HG03442 (cell line): ENCODE results near the gene TMC7.
"Not testable (repeated sequence)": the region's sequence is repeated elsewhere in the genome, so short reads cannot be mapped to it uniquely, and the experiment has no call there.

Source experiments
- ATAC-seq: cut with Tn5 transposase; IDR thresholded peaks from one replicate; pipeline ENCODE4 v1.9.1; 2021; ENCODE audit warnings: mild to moderate bottlenecking, moderate library complexity; ENCODE audit not compliant: unreplicated experiment

Gene TMC7

GRCh38 chr16:18975109-18975508 lies 8.6 kb upstream of the TMC7 start:
- ATAC-seq = no peak

- ATAC-seq = no peak
These were observed 3.8 kb upstream of the TMC7 start for GRCh38 chr16:18979936-18980335.

GRCh38 chr16:18984435-18985005 lies 786 bp downstream of the TMC7 start:
- no peak for ATAC-seq

GRCh38 chr16:18985256-18985655 lies 1.5 kb downstream of the TMC7 start:
- ATAC-seq = not testable (repeated sequence)

- not testable (repeated sequence) for ATAC-seq
These were observed 8.0 kb downstream of the TMC7 start for GRCh38 chr16:18991731-18992130.

GRCh38 chr16:18993531-18993930 lies 9.8 kb downstream of the TMC7 start:
- not testable (repeated sequence) for ATAC-seq

- ATAC-seq = not testable (repeated sequence)
These were observed 10.4 kb downstream of the TMC7 start for GRCh38 chr16:18994181-18994580.

GRCh38 chr16:18995406-18995805 lies 11.7 kb downstream of the TMC7 start:
- not testable (repeated sequence) for ATAC-seq

GRCh38 chr16:18996536-18996935 lies 12.8 kb downstream of the TMC7 start:
- not testable (repeated sequence) for ATAC-seq

- not testable (repeated sequence) for ATAC-seq
These were observed 13.3 kb downstream of the TMC7 start for GRCh38 chr16:18997001-18997400.

GRCh38 chr16:18999045-18999393 lies 15.3 kb downstream of the TMC7 start:
- no peak for ATAC-seq

- no peak for ATAC-seq
These were observed 18.1 kb downstream of the TMC7 start for GRCh38 chr16:19001788-19002187.

- no peak for ATAC-seq
These were observed 20.2 kb downstream of the TMC7 start for GRCh38 chr16:19003935-19004334.

GRCh38 chr16:19005561-19006445 lies 22.1 kb downstream of the TMC7 start:
- no peak for ATAC-seq

- ATAC-seq = no peak
These were observed 22.9 kb downstream of the TMC7 start for GRCh38 chr16:19006446-19007315.

GRCh38 chr16:19008245-19009169 lies 24.8 kb downstream of the TMC7 start:
- no peak for ATAC-seq

GRCh38 chr16:19011169-19011731 lies 27.5 kb downstream of the TMC7 start:
- no peak for ATAC-seq

- no peak for ATAC-seq
These were observed 30.7 kb downstream of the TMC7 start for GRCh38 chr16:19014461-19014860.

- ATAC-seq = no peak
These were observed 33.4 kb downstream of the TMC7 start for GRCh38 chr16:19017179-19017578.

- ATAC-seq = no peak
These were observed 37.0 kb downstream of the TMC7 start for GRCh38 chr16:19020689-19021088.
